Upper lobe of right lung (tissue), 1 donor: ENCODE measurements around the gene KIN. TPM values are rescaled to one million over a fixed set of nuclear protein-coding genes. Genes with fewer than 3 reads are reported as not detected.
"Not testable (repeated sequence)": the region's sequence is repeated elsewhere in the genome, so short reads cannot be mapped to it uniquely, and the experiment has no call there.

Experiments
- ATAC-seq: fragments of 200-7000 bp; cut with Tn5 transposase; one replicate; pipeline ENCODE4 v1.9.1; 2020; ENCODE audit warnings: mild to moderate bottlenecking, moderate library complexity
- DNase-seq: peaks from one replicate; pipeline ENCODE4 v3.0.0-alpha.2; 2020
- H3K27ac ChIP-seq: fragments of 200-600 bp; one replicate; pipeline ENCODE4 v1.8.0; 2022
- H3K27me3 ChIP-seq: fragments of 200-600 bp; one replicate; pipeline ENCODE4 v1.8.0; 2022; ENCODE audit warnings: mild to moderate bottlenecking
- H3K36me3 ChIP-seq: fragments of 200-600 bp; one replicate; pipeline ENCODE4 v1.8.0; 2022
- H3K4me1 ChIP-seq: fragments of 200-600 bp; one replicate; pipeline ENCODE4 v1.8.0; 2022
- H3K4me3 ChIP-seq: fragments of 200-600 bp; one replicate; pipeline ENCODE4 v1.8.0; 2022; ENCODE audit warnings: mild to moderate bottlenecking
- H3K9me3 ChIP-seq: fragments of 200-600 bp; one replicate; pipeline ENCODE4 v1.8.0; 2022
- CTCF ChIP-seq: fragments of 200-600 bp; IDR thresholded peaks from one replicate; pipeline ENCODE4 v1.8.0; 2022; ENCODE audit warnings: antibody characterized with exemption
- intact Hi-C: fragments of 100-400 bp; cut with DNase I; formaldehyde crosslinking; loops from one replicate; pipeline ENCODE4 v1.11.0; 2022
- total RNA-seq: library from RNA; stranded (reverse); fragmentation: NEBNext Ultra II Directional; extraction: Animal tissue kit (Norgen Biotek cat#: 25700); gene quantifications from one replicate; pipeline ENCODE4 v1.2.1, GENCODE V29; 2021
- donor health status: DM: no; HTN: yes; CAD: no; lungs with severe emphysema.

Gene KIN
- total RNA-seq, 1 donor from 2014 or later = 11.9 TPM

- Histone ChIP-seq H3K36me3 (peaks cover 13% of the 10 kb centered on the region), H3K4me3 (peak overlapping the region; percentile 94), H3K9me3 (no peaks in the 10 kb centered on the region), H3K4me1 (peaks cover 22% of the 10 kb centered on the region), H3K27me3 (no peaks in the 10 kb centered on the region), H3K27ac (no peak overlapping the region)
- intact Hi-C loops = no loop called here
- ATAC-seq (no peak), DNase-seq (no peak)
- TF ChIP-seq CTCF = no peak
Observed at GRCh38 chr10:7786430-7786829, 1.4 kb downstream of the KIN start.

GRCh38 chr10:7782194-7782593, 5.6 kb downstream of the KIN start:
- peaks cover 51% of the 10 kb centered on the region for H3K36me3 ChIP-seq
- ATAC-seq, H3K4me1 ChIP-seq, H3K27me3 ChIP-seq, DNase-seq, intact Hi-C loops, H3K4me3 ChIP-seq, H3K27ac ChIP-seq, H3K9me3 ChIP-seq: not testable (repeated sequence)

- H3K27ac ChIP-seq = no peak overlapping the region
- no peak for TF ChIP-seq CTCF
- H3K4me3 ChIP-seq = no peak overlapping the region
- peaks cover 89% of the 10 kb centered on the region for H3K36me3 ChIP-seq
- no peaks in the 10 kb centered on the region for H3K27me3 ChIP-seq
- H3K9me3 ChIP-seq = no peaks in the 10 kb centered on the region
- intact Hi-C loops = no loop called here
- DNase-seq (no peak), ATAC-seq (no peak)
- peaks cover 5% of the 10 kb centered on the region for H3K4me1 ChIP-seq
Observed at GRCh38 chr10:7776777-7777176, 11.0 kb downstream of the KIN start.

- no peaks in the 10 kb centered on the region for H3K9me3 ChIP-seq
- peaks cover 85% of the 10 kb centered on the region for H3K36me3 ChIP-seq
- peak; percentile 67 for ATAC-seq
- H3K4me3 ChIP-seq = no peak overlapping the region
- H3K27me3 ChIP-seq = no peaks in the 10 kb centered on the region
- no peak overlapping the region for H3K27ac ChIP-seq
- no peak for TF ChIP-seq CTCF
- intact Hi-C loops = no loop called here
- DNase-seq = peak; percentile 79
- peaks cover 5% of the 10 kb centered on the region for H3K4me1 ChIP-seq
Observed at GRCh38 chr10:7773845-7774801, 13.7 kb downstream of the KIN start.

GRCh38 chr10:7768417-7768816, 19.4 kb downstream of the KIN start:
- H3K4me3 ChIP-seq = no peak overlapping the region
- intact Hi-C loops = no loop called here
- ATAC-seq = no peak
- H3K4me1 ChIP-seq = no peaks in the 10 kb centered on the region
- no peaks in the 10 kb centered on the region for H3K9me3 ChIP-seq
- no peaks in the 10 kb centered on the region for H3K27me3 ChIP-seq
- TF ChIP-seq CTCF = no peak
- H3K27ac ChIP-seq = no peak overlapping the region
- H3K36me3 ChIP-seq = peaks cover 92% of the 10 kb centered on the region
- no peak for DNase-seq

GRCh38 chr10:7767209-7767608, 20.6 kb downstream of the KIN start:
- H3K27me3 ChIP-seq = no peaks in the 10 kb centered on the region
- H3K9me3 ChIP-seq = no peaks in the 10 kb centered on the region
- no peak overlapping the region for H3K4me3 ChIP-seq
- intact Hi-C loops = no loop called here
- ATAC-seq (no peak), DNase-seq (no peak)
- H3K36me3 ChIP-seq = peaks cover 92% of the 10 kb centered on the region
- no peaks in the 10 kb centered on the region for H3K4me1 ChIP-seq
- no peak for TF ChIP-seq CTCF
- H3K27ac ChIP-seq = no peak overlapping the region
